Fibroblast of skin of left biceps (primary cell): ENCODE results near the gene CLCN6.

Experiments used
- DNase-seq, 2 experiments: peaks; one replicate each; pipeline ENCODE4 v3.0.0-alpha.2; 2013; ENCODE audit warnings: low read depth in 2 of 2

CLCN6 gene

DNA sequence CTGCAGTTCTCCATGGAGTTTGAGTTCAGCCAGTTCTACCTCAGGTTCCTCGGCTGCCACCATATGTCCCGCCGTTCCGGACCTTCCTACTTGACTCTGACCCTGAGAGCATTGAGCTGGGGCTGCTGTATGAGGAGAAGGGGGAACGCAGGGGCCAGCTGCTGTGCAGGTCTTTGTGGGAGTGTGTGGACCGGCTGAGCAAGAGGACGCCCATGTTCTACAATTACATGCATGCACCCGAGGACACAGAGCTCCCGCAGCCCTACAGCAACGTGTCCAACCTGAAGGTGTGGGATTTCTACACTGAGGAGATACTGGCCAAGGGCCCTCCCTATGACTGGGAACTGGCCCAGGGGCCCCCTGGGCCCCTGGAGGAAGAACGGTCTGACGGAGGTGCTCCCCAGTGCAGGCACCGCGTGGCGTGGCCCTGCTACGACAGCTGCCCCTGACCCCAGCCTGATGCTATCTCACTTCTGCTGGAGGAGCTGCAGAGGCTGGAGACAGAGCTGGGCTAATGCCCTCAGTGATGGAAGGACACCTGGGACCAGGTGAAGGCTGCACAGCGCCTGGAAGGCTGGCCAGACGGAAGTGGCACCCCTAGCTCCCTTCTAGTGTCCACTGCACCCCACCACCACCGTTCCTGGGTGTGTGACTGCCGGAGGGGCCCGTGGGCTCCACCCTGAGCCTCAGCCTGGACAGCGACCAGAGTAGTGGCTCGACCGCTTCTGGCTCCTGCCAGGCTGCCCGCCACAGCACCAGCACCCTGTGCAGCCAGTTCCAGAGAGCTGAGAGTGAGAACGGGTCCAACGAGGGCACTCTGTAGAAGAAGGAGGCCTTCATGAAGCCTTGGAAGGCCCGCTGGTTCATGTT lies 73.6 kb downstream of the CLCN6 start:
- no peak for DNase-seq

DNA sequence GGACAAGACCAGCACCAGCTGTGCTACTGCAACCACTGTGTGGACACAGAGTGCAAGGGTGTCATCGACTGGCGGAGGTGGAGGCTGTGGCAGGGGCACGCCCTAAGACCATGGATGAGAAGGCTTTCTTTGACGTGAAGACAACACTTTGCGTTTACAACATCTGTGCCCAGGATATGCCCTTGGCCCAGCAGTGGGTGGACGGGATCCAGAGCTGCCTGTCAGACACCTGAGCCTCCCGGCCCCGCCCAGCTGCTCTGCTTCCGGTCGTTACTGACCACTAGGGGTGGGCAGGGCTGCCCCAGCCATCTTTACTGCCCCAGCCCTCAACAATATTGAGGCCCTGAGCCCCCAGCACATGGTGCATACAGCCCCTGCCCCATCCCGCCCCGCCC lies 74.2 kb downstream of the CLCN6 start:
- no peak for DNase-seq

DNA sequence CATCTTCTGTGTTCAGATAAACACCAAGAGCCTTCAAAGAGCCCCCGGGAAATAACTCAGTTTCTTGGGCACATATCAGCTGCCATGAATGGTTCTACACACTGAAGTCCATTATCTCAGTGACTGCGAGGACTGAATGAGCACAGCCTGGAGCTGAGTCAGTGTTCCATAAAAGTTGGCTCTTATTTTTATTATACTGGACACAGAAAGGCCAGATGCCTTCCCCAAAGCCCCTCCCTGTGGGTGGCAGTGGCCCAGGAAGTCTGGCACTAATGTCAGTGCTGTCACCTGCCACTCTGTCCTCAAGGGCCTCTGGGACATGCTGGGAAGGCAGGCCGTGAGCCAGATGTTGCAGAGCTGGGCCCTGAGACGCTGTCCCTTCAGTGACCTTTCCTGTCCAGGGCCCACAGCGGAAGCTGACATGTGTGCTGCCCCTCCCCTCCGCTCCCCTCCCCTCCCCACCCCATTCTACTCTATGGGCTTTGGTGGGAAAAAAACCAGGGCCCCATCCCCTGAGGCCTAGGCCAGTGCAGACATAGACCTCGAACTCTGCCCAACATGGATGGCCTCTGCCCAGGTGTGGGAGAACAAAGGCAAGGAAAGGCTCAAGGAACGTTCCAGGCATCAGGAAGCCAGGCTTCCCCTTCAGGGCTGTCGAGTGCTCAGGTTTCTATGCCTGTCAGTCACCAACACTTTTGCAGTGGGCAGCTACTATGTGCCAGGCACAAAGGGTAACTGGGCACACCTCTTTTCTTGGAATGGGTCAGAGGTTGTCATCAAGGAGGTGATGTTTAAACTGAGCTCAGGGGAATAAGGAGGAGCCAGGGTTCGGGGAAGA lies 75.1 kb downstream of the CLCN6 start:
- no peak for DNase-seq

DNA sequence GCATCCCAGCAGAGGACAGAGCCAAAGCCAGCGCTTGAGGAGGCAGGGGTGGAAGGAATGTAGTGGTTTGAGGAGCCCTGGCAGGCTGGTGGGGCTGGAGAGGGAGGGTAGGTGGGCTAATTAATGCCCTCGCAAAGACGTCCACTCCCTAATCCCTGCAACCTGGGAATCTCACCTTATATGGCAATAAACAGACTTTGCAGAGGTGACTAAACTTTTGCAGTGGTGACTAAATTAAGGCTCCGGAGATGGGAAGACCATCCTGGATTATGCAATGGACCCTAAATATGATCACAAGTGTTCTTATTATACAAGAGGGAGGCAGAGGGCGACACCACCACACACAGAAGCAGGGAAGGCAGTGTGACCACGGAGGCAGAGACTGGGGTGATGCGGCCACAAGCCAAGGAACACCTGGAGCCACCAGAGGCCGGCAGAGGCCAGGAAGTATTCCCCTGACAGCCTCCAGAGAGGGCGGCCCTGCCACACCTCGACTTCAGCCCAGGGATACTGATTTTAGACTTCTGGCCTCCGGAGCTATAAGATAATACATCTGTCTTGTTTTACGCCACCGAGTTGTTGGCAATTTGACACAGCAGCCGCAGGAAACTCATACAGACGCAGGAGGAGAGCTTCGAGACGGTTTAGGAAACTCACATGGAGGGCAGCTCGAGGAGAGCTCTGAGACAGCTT lies 75.9 kb downstream of the CLCN6 start:
- no peak for DNase-seq

DNA sequence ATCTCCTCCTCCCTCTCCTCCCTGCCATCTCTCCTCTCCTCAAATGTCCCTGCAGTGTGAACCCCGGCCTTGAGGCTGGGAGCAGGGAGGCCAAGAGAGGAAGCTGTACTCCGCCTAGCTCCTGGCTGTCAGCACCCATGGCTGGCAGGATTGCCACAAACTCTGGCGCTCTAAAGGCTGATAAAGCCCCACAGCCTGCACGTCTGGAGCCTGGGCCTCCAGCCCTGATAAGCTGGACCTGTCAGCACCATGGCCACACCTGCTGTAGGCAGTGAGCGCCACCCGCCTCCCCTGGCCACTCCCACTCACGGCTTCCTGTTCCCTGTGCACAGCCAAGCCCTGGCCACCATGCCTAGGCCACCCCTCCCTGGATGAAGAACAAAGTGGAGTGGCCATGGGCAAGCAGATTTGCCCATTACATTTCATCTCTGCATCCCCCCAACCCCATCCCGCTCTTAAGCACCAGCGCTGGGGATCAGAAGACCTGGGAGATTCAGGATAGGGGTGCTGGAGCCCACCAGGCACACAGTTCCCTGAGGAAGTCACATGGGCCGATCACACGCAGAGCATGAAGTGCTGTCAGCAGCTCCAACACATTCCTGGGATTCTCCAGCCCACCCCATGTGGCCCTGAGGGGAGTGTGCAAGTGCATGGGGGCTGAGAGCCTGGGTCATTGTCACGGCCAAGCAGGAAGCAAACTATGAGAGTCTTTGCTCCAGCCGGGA lies 77.0 kb downstream of the CLCN6 start:
- no peak for DNase-seq

DNA sequence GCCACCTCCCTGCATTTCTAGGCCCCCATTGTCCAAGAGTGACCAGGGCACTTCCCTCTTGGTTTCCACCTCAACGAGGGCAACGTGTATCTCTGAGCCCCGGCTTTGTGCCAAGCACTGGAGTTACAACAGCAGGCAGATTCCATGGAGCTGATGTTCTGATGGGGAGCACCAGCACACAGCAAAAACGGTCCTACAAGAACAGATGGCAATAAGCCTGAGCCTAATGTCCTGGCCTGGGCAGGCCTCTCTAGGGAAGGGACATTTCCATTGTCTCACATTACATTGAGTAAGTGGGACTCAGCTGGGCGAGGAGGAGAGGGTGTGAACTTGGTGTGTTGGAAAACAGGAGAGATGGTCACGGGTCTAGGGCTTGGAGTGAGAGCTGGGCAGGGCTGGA lies 79.9 kb downstream of the CLCN6 start:
- DNase-seq: no peak

DNA sequence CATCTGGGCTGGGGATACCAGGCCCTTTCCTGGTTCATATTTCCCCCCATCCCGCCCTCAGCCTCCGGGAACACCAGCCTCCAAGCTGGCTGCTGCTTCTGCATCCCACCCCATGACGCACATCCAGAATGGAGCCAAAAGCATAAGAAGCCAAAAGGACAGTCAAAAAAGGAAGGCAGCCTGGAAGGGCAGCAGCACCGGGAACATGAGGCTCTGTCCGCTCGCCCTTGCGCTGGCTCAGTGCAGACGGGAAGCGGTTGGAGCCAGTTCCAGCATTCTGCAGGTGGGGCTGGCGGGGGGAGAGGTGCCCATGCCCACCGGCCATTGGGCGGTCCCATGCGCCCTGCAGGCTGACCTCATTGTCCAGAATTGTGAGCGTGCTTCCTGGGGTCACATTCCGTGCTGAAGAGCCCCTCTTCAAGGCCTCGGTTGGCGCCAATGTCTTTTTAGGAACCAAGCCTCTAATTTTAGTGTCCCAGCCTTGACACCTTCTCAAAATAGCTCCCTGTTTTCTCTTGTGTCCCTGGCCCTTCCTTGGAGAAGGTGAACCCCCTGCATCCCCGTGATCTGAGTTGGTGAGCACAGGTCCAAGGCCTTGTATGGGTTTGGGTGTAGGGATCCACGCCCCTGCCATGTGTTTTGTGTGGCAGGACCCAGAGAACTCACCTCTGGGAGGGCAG lies 81.1 kb downstream of the CLCN6 start:
- DNase-seq: no peak

DNA sequence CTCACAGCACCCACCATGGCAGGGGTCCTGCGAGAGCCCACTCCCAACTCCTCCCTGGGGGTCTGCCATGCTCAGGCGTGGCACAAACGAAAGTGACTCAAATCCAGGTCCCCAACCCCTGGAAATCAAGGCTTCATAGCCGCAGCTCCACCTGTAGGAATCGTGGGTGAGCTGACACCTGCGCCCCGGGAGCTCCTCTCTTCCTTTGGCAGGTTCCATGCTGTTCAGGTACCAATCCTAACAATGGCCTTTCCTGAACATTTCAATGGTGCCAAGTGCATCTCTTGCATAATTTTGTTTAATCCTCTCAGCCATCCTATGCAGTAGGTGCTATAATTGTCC lies 81.6 kb downstream of the CLCN6 start:
- no peak for DNase-seq

DNA sequence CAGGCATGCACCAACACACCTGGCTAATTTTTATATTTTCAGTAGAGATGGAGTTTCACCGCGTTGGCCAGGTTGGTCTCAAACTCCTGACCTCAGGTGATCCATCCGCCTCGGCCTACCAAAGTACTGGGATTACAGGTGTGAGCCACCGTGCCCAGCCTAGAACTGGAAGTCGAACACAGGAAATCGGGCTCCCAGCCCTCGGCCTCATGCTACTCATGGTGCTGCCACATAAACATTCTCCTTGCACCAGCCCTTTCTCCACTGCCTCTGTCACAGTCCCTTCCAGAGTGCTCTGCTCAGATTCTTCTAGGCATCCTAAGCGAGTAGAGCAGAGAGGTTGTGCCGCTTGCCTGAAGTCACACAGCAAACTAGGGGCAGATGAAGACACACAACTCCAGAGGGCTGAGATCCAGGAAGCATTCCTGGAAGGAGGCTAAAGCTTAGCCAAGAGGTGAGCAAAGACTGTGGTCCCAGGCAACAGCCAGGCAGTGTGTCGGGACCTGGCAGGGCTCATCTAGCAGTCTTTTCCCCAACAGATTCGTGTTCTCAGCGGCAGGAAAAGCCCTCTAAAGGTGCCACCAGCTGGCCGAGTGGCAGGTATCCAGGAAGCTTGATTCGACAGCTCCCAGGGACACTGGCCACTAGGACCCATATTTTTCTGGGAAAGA lies 82.3 kb downstream of the CLCN6 start:
- DNase-seq: no peak

DNA sequence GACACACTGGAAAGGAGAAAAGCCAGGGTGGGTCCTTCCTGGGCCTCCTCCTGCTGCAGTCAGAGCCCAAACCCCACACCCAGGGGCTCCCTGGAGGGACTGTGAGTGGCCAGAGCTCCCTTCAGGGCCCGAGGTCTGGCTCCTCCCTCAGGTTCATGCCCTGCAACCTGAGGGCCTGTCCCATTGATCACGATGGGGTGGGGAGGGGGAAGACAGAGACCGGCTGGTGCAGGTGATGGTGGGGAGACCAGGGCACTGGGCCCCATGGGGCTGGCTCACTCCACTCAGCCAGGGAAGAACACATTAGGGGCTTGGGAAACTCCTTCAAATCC lies 82.9 kb downstream of the CLCN6 start:
- no peak for DNase-seq

DNA sequence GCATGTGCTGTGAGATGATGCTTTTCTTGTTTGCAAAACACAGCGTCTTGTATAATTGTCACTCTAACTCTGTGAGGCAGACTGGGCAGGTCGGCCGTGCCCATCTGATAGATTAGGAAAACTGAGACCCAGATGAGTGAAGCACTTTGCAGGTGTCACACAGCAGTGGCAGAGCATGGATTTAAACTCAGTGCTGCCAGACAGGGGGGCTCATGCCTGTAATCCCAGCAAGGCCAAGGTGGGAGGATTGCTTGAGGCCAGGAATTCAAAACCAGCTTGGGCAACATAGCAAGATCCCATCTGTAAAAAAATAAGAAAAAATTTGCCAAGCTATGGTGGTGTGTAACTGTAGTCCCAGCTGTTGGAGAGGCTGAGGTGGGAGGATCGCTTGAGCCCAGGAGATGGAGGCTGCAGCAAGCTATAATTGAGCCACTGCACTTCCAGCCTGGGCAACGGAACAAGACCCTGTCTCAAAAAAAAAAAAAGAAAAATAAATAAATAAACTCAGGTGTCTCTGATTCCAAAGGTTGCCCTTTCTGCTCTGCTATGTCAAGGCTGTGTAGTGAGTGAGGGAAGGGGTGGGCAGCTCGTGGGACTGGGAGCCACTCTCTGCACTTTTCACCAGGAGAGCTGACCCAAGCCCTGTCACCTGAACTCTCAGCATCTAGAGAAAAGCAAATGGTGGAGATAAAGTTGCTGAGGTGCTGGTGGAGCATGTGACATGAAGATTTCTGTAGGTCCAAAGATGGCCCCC lies 85.6 kb downstream of the CLCN6 start:
- no peak for DNase-seq
